Activated CD4-positive, alpha-beta T cell treated with anti-CD3 and anti-CD28 coated beads for 48 hours (primary cell): ENCODE measurements around the gene GPANK1.
"Not testable (repeated sequence)": the region's sequence is repeated elsewhere in the genome, so short reads cannot be mapped to it uniquely, and the experiment has no call there.

Source experiments
- DNase-seq: peaks from one replicate; pipeline ENCODE4 v3.0.0-alpha.2; 2020

The GPANK1 gene

GRCh38 chr6:31664790-31665500 is at the start of gene GPANK1:
Gene GPANK1 (minus strand): TSS chr6:31664997. CDS start chr6:31664478, 519 bp downstream.
- peak; percentile 93 for DNase-seq

GRCh38 chr6:31713991-31714684 is 49.3 kb upstream of the GPANK1 start:
- no peak for DNase-seq

- DNase-seq: no peak
Observed at GRCh38 chr6:31713465-31713864, 48.7 kb upstream of the GPANK1 start.

GRCh38 chr6:31712296-31712695 is 47.5 kb upstream of the GPANK1 start:
- DNase-seq: no peak

GRCh38 chr6:31711233-31711632 is 46.4 kb upstream of the GPANK1 start:
- no peak for DNase-seq

GRCh38 chr6:31710523-31711219 is 45.9 kb upstream of the GPANK1 start:
- DNase-seq: no peak

- not testable (repeated sequence) for DNase-seq
Observed at GRCh38 chr6:31709157-31709556, 44.4 kb upstream of the GPANK1 start.

- DNase-seq: no peak
Observed at GRCh38 chr6:31708224-31708623, 43.4 kb upstream of the GPANK1 start.

GRCh38 chr6:31707701-31708100 is 42.9 kb upstream of the GPANK1 start:
- DNase-seq: no peak

- no peak for DNase-seq
Observed at GRCh38 chr6:31706599-31706998, 41.8 kb upstream of the GPANK1 start, which contains the start of gene LY6G6F. Gene LY6G6F (plus strand): TSS chr6:31706866. CDS start chr6:31706907, 41 bp downstream.

- no peak for DNase-seq
Observed at GRCh38 chr6:31705931-31706330, 41.1 kb upstream of the GPANK1 start.

- DNase-seq: peak; percentile 99
Observed at GRCh38 chr6:31702819-31703716, 38.3 kb upstream of the GPANK1 start, which contains the start of gene ABHD16A. Gene ABHD16A (minus strand): TSS chr6:31703324. CDS start chr6:31703281, 43 bp downstream.

- DNase-seq: peak; percentile 59
Observed at GRCh38 chr6:31702405-31702818, 37.6 kb upstream of the GPANK1 start.

- DNase-seq: no peak
Observed at GRCh38 chr6:31701666-31702404, 37.0 kb upstream of the GPANK1 start.

- no peak for DNase-seq
Observed at GRCh38 chr6:31700740-31701401, 36.1 kb upstream of the GPANK1 start.

GRCh38 chr6:31697555-31697954 is 32.8 kb upstream of the GPANK1 start:
- no peak for DNase-seq

- no peak for DNase-seq
Observed at GRCh38 chr6:31693535-31693934, 28.7 kb upstream of the GPANK1 start.

- no peak for DNase-seq
Observed at GRCh38 chr6:31692886-31693285, 28.1 kb upstream of the GPANK1 start.

- DNase-seq: no peak
Observed at GRCh38 chr6:31692353-31692752, 27.6 kb upstream of the GPANK1 start.

- no peak for DNase-seq
Observed at GRCh38 chr6:31691564-31692108, 26.8 kb upstream of the GPANK1 start.

- no peak for DNase-seq
Observed at GRCh38 chr6:31691078-31691463, 26.3 kb upstream of the GPANK1 start.
